HCT116 (cell line): ENCODE data around the gene IREB2. TPM values are rescaled to one million over a fixed set of nuclear protein-coding genes. Genes with fewer than 3 reads are reported as not detected.

Experiments
- ATAC-seq: fragments of 200-7000 bp; cut with Tn5 transposase; 2 replicates; pipeline ENCODE4 v1.9.1; 2020; ENCODE audit warnings: mild to moderate bottlenecking, moderate library complexity
- BruUV-seq: library from RNA; stranded (reverse); fragments of 400-500 nt; replicated peaks from 2 replicates; lab custom pipeline; 2021; lab: Mats Ljungman, UMichigan
- CTCF ChIA-PET: fragments of 300-600 bp; sonication (Branson Sonifier 250); formaldehyde crosslinking; loops from one replicate; lab custom pipeline; 2021; ENCODE audit warnings: antibody characterized with exemption; lab: Charles Lee
- POLR2A ChIA-PET: fragments of 300-600, 350-600 bp; sonication (Branson Sonifier 250); formaldehyde crosslinking; loops from one replicate; lab custom pipeline; 2021; ENCODE audit warnings: antibody characterized with exemption; lab: Charles Lee
- RAD21 ChIA-PET, 2 experiments: fragments of 300-600 bp; sonication (Branson Sonifier 250); formaldehyde crosslinking; loops; one replicate each; lab custom pipeline; 2023; ENCODE audit warnings: low total read pairs in 2 of 2; ENCODE audit not compliant: uncharacterized antibody in 2 of 2, unreplicated experiment in 2 of 2, low non-redundant PET in 1 of 2; lab: Charles Lee
- DNase-seq: peaks from one replicate; pipeline ENCODE4 v3.0.0-alpha.2; 2010; ENCODE audit warnings: low read depth, low spot score
- H2AFZ ChIP-seq: fragments of 200-600 bp; shearing (Covaris generic), sonication (generic); 2 replicates; pipeline ENCODE4 v1.6.1; 2017; ENCODE audit warnings: low read depth, mixed run types, mixed read lengths, antibody characterized with exemption, low read length; ENCODE audit not compliant: poor library complexity, severe bottlenecking
- H3K27ac ChIP-seq: 2 replicates; pipeline ENCODE4 v1.5.1; 2012; ENCODE audit warnings: low read depth, low read length
- H3K27me3 ChIP-seq: fragments of 200-600 bp; sonication (generic); 2 replicates; pipeline ENCODE4 v1.6.1; 2016; ENCODE audit warnings: mixed run types, low read length, mixed read lengths; ENCODE audit not compliant: insufficient read depth
- H3K36me3 ChIP-seq, 2 experiments: fragments of 200-500 bp in 1 of 2; fragments of 200-600 bp in 1 of 2; sonication (Bioruptor generic) in 1 of 2; sonication (generic) in 1 of 2; 2 replicates each; pipeline versions ENCODE4 v1.5.1 to v1.6.1; 2014 to 2016; ENCODE audit warnings: low read length in 2 of 2, inconsistent platforms in 1 of 2, mixed read lengths in 1 of 2, mixed run types in 1 of 2; ENCODE audit not compliant: insufficient read depth in 2 of 2, control insufficient read depth in 1 of 2
- H3K4me1 ChIP-seq, 2 experiments: fragments of 200-600 bp in 1 of 2; sonication (generic) in 1 of 2; 2 replicates each; pipeline versions ENCODE4 v1.5.1 to v1.6.1; 2012 to 2017; ENCODE audit warnings: low read length in 2 of 2, inconsistent platforms in 1 of 2, mild to moderate bottlenecking in 1 of 2, mixed read lengths in 1 of 2, mixed run types in 1 of 2, moderate library complexity in 1 of 2; ENCODE audit not compliant: insufficient read depth in 2 of 2, control insufficient read depth in 1 of 2
- H3K4me2 ChIP-seq: fragments of 200-600 bp; sonication (generic); 2 replicates; pipeline ENCODE4 v1.6.1; 2017; ENCODE audit warnings: mixed run types, low read length, mixed read lengths
- H3K4me3 ChIP-seq, 2 experiments: fragments of 200-600 bp in 1 of 2; sonication (generic) in 1 of 2; replicated peaks in 1 of 2; 2 replicates each; pipeline ENCODE4 v1.5.1; 2011 to 2016; ENCODE audit warnings: low read length in 2 of 2, control low read depth in 1 of 2, low read depth in 1 of 2, mild to moderate bottlenecking in 1 of 2, mixed read lengths in 1 of 2, mixed run types in 1 of 2
- H3K79me2 ChIP-seq: fragments of 200-600 bp; sonication (generic); 2 replicates; pipeline ENCODE4 v1.6.1; 2017; ENCODE audit warnings: mild to moderate bottlenecking, mixed run types, low read length, moderate library complexity, mixed read lengths; ENCODE audit not compliant: insufficient read depth
- H3K9ac ChIP-seq: fragments of 200-600 bp; sonication (generic); 2 replicates; pipeline ENCODE4 v1.6.1; 2016; ENCODE audit warnings: low read length, mixed read lengths
- H3K9me2 ChIP-seq: fragments of 200-600 bp; sonication (generic), shearing (Covaris generic); 2 replicates; pipeline ENCODE4 v1.6.1; 2017; ENCODE audit warnings: mixed run types, mild to moderate bottlenecking, moderate library complexity; ENCODE audit not compliant: insufficient read depth
- H3K9me3 ChIP-seq, 2 experiments: fragments of 200-500 bp in 1 of 2; fragments of 200-600 bp in 1 of 2; sonication (Bioruptor generic) in 1 of 2; sonication (generic) in 1 of 2; 2 replicates each; pipeline ENCODE4 v1.6.1; 2014 to 2017; ENCODE audit warnings: low read length in 2 of 2, mixed read lengths in 2 of 2, inconsistent platforms in 1 of 2, low read depth in 1 of 2, mild to moderate bottlenecking in 1 of 2, mixed run types in 1 of 2, moderate library complexity in 1 of 2; ENCODE audit not compliant: control insufficient read depth in 1 of 2, insufficient read depth in 1 of 2
- H4K20me1 ChIP-seq: fragments of 200-600 bp; sonication (generic), shearing (Covaris generic); 2 replicates; pipeline ENCODE4 v1.6.1; 2017; ENCODE audit warnings: mixed run types, mild to moderate bottlenecking, moderate library complexity; ENCODE audit not compliant: insufficient read depth
- CEBPB ChIP-seq: IDR thresholded peaks from 2 replicates; pipeline ENCODE4 v1.6.1; 2012; ENCODE audit warnings: low read depth
- FOSL1 ChIP-seq: IDR thresholded peaks from 2 replicates; pipeline ENCODE4 v1.6.1; 2012; ENCODE audit warnings: low read depth
- RAD21 ChIP-seq: IDR thresholded peaks from 2 replicates; pipeline ENCODE4 v1.6.1; 2012; ENCODE audit warnings: low read depth, mild to moderate bottlenecking
- YY1 ChIP-seq: IDR thresholded peaks from 2 replicates; pipeline ENCODE4 v1.6.1; 2011; ENCODE audit warnings: low read length, low read depth, moderate library complexity, mild to moderate bottlenecking; ENCODE audit not compliant: insufficient replicate concordance; ENCODE audit errors: extremely low read depth
- intact Hi-C: fragments of 100-400 bp; cut with micrococcal nuclease; formaldehyde crosslinking; loops from 2 replicates; pipeline ENCODE4 v1.10.0; 2022
- total RNA-seq: library from RNA; stranded (reverse); gene quantifications from one replicate; pipeline ENCODE4 v1.2.1, GENCODE V29; 2021; ENCODE audit not compliant: unreplicated experiment
- TF ChIP-seq, protein P1 (sequence below), 3 experiments: fragments of 200-600 bp in 1 of 3; sonication (generic) in 1 of 3; IDR thresholded peaks in 2 of 3; conservative IDR thresholded peaks in 1 of 3; 2 replicates each; pipeline ENCODE4 v1.5.1; 2012 to 2017; ENCODE audit warnings: low read depth in 2 of 3, low read length in 2 of 3, antibody characterized with exemption in 1 of 3, borderline replicate concordance in 1 of 3, control low read depth in 1 of 3, mild to moderate bottlenecking in 1 of 3, mixed read lengths in 1 of 3, mixed run types in 1 of 3, moderate library complexity in 1 of 3; ENCODE audit not compliant: insufficient read depth in 1 of 3

IREB2 gene
- total RNA-seq, 1 experiment from 2014 or later: 57.6 TPM

DNA sequence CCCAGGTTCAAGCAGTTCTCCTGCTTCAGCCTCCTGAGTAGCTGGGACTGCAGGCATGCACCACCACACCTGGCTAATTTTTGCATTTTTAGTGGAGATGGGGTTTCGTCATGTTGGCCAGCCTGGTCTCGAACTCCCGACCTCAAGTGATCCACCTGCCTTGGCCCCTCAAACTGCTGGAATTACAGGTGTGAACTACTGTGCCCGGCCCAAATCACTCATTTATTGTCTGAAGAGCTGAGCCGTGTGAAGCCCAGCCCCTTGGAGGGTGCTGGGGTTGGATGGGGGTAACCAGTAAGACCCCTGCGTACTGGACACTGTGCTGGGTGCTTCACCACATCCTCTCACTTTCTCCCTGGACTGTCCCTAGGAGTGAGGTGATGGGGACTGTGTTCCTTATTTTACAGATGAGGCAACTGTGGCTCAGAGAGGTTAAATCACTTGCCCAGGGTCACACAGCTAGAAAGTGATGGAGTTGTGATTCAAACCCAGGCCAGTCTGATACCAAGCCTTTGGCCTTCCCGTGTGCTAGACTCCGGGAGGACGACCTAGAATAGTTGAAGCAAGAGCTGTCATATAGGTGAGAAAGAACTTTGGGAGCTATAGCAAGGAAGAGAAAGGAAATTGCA is 41.7 kb upstream of the IREB2 start (continued):
- no peak for TF ChIP-seq YY1
- no peak for TF ChIP-seq FOSL1

DNA sequence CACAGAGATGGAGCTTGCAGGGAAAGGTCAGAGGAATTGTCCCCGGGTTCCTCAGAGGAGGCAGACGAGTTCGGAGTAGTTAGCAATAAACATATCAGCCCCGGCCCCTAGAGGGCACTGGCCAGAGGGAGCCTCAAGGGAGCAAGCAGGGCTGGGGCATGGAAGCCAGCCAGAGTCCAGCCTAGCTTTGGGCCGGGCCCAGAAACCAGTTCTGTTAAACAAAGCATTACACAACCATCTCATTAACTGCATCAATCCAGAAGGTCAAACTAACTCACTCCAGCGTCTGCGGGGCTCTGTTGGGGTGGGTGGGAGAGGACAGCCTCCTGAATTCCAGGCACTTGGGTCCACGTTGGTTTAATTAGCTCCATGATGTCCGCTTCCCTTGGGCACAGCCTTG is 41.0 kb upstream of the IREB2 start:
- H2AFZ ChIP-seq: no peak overlapping the region
- POLR2A ChIA-PET: no interaction called here
- no peak overlapping the region for H3K4me2 ChIP-seq

More for the DNA sequence above, 41.0 kb upstream of the IREB2 start:
- Histone ChIP-seq H3K9me2 (no peaks in the 10 kb centered on the region), H3K27me3 (no peaks in the 10 kb centered on the region), H3K27ac (no peak overlapping the region), H3K4me1 (no peaks in the 10 kb centered on the region), H3K9me3 (no peaks in the 10 kb centered on the region), H3K79me2 (no peaks in the 10 kb centered on the region), H3K9ac (no peak overlapping the region), H4K20me1 (no peaks in the 10 kb centered on the region), H3K4me3 (no peak overlapping the region), H3K36me3 (no peaks in the 10 kb centered on the region)
- CTCF ChIA-PET: interaction anchor here (0.9 to 2.3 kb wide), 5 partner anchors 18 to 44 kb away, joined by 3 to 6 read pairs (median 4); no protein-coding TSS in a partner anchor
- RAD21 ChIA-PET: no interaction called here
- DNase-seq (no peak), ATAC-seq (peak; percentile 87)
- intact Hi-C loops: no loop called here
- no TSS peak for BruUV-seq
- peak; percentile 14; the same call in 1 of the 2 replicates for TF ChIP-seq RAD21
- TF ChIP-seq CEBPB: no peak
- TF ChIP-seq, protein P1, sequence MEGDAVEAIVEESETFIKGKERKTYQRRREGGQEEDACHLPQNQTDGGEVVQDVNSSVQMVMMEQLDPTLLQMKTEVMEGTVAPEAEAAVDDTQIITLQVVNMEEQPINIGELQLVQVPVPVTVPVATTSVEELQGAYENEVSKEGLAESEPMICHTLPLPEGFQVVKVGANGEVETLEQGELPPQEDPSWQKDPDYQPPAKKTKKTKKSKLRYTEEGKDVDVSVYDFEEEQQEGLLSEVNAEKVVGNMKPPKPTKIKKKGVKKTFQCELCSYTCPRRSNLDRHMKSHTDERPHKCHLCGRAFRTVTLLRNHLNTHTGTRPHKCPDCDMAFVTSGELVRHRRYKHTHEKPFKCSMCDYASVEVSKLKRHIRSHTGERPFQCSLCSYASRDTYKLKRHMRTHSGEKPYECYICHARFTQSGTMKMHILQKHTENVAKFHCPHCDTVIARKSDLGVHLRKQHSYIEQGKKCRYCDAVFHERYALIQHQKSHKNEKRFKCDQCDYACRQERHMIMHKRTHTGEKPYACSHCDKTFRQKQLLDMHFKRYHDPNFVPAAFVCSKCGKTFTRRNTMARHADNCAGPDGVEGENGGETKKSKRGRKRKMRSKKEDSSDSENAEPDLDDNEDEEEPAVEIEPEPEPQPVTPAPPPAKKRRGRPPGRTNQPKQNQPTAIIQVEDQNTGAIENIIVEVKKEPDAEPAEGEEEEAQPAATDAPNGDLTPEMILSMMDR (IDR thresholded peaks at IDR 0.05 in 2 of 3, conservative IDR thresholded peaks at IDR 0.05 in 1 of 3; ENCODE audit: borderline replicate concordance in 1 of 3, insufficient read depth in 1 of 3, low read depth in 2 of 3, low read length in 2 of 3): peak in 2 of 3 experiments; percentile 54 to 57; a peak in 4 of 6 replicates
